HG03025 (cell line): ENCODE data around the gene PGLYRP1.

Source experiments
- ATAC-seq: cut with Tn5 transposase; IDR thresholded peaks from one replicate; pipeline ENCODE4 v1.9.1; 2021; ENCODE audit warnings: mild to moderate bottlenecking, moderate library complexity; ENCODE audit not compliant: unreplicated experiment, low FRiP score

The PGLYRP1 gene

GRCh38 chr19:46022431-46023310, at the start of gene PGLYRP1:
Gene PGLYRP1 (minus strand): TSS chr19:46023053. CDS start chr19:46023021, 32 bp downstream.
- ATAC-seq = no peak

GRCh38 chr19:46069806-46070341, 47.0 kb upstream of the PGLYRP1 start:
- ATAC-seq = no peak

GRCh38 chr19:46068345-46069258, 45.7 kb upstream of the PGLYRP1 start:
- no peak for ATAC-seq

GRCh38 chr19:46067691-46068090, 44.8 kb upstream of the PGLYRP1 start:
- no peak for ATAC-seq

- ATAC-seq = no peak
Observed at GRCh38 chr19:46066471-46066870, 43.6 kb upstream of the PGLYRP1 start.

- no peak for ATAC-seq
Observed at GRCh38 chr19:46065486-46066071, 42.7 kb upstream of the PGLYRP1 start.

GRCh38 chr19:46063201-46063600, 40.3 kb upstream of the PGLYRP1 start:
- no peak for ATAC-seq

GRCh38 chr19:46060012-46060411, 37.2 kb upstream of the PGLYRP1 start:
- no peak for ATAC-seq

GRCh38 chr19:46058778-46059177, 35.9 kb upstream of the PGLYRP1 start:
- ATAC-seq = no peak

- no peak for ATAC-seq
Observed at GRCh38 chr19:46056536-46056935, 33.7 kb upstream of the PGLYRP1 start.

GRCh38 chr19:46052896-46053295, 30.0 kb upstream of the PGLYRP1 start:
- ATAC-seq = no peak

GRCh38 chr19:46049597-46049996, 26.7 kb upstream of the PGLYRP1 start:
- ATAC-seq = no peak

- ATAC-seq = no peak
Observed at GRCh38 chr19:46043519-46043918, 20.7 kb upstream of the PGLYRP1 start.

GRCh38 chr19:46042252-46042883, 19.5 kb upstream of the PGLYRP1 start:
- ATAC-seq = no peak

GRCh38 chr19:46040952-46041500, 18.2 kb upstream of the PGLYRP1 start, which contains the start of gene IGFL4:
Gene IGFL4 (minus strand): TSS chr19:46041002. CDS start chr19:46040962, 40 bp downstream.
- no peak for ATAC-seq

GRCh38 chr19:46040125-46040524, 17.3 kb upstream of the PGLYRP1 start:
- ATAC-seq = no peak

- no peak for ATAC-seq
Observed at GRCh38 chr19:46036744-46037128, 13.9 kb upstream of the PGLYRP1 start.

GRCh38 chr19:46035986-46036743, 13.3 kb upstream of the PGLYRP1 start:
- no peak for ATAC-seq

GRCh38 chr19:46035546-46035945, 12.7 kb upstream of the PGLYRP1 start:
- no peak for ATAC-seq
